Measurements from ENCODE around the gene QPCT.
"Not testable (repeated sequence)": the region's sequence is repeated elsewhere in the genome, so short reads cannot be mapped to it uniquely, and the experiment has no call there.

Gene QPCT

GRCh38 chr2:37358466-37358865 lies 14.0 kb downstream of the QPCT start:
- DNase-seq (ENCODE audit: low read depth): no peak

DNA sequence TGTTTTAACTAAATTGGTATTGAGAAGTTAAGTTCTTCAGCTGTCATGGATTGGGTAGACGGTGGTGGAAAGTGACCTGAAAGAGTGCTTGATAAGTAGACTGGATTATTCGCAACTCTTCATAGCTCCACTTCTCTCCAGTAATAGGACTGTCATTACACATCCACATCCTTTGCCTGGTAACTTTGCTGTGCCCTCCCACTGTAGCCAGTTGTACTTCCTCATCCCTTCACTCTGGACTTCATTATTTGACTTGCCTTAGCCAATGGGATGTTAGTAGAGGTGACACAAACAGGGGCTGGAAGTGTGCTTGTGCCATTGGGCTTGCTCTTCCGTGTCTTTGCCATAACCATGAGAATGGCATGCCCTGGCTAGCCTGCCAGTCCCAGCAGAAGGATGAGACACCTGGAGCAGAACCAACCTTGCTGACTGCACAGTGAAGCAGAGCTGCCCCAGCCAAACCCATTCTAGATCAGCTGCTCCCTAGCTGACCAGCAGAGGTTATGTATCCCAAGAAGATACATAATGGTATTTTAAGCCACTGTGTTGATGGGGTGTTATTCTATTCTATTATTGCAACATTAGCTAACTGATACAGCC lies 16.9 kb downstream of the QPCT start:
- DNase-seq (ENCODE audit: low read depth): no peak

- DNase-seq (ENCODE audit: low read depth): no peak
These were observed 17.7 kb downstream of the QPCT start for GRCh38 chr2:37361994-37362698.

GRCh38 chr2:37364351-37364750 lies 19.9 kb downstream of the QPCT start:
- no peak for DNase-seq (ENCODE audit: low read depth)

- no peak for DNase-seq (ENCODE audit: low read depth)
These were observed 21.2 kb downstream of the QPCT start for GRCh38 chr2:37365669-37366068.

GRCh38 chr2:37366773-37367172 lies 22.3 kb downstream of the QPCT start:
- DNase-seq (ENCODE audit: low read depth): no peak

DNA sequence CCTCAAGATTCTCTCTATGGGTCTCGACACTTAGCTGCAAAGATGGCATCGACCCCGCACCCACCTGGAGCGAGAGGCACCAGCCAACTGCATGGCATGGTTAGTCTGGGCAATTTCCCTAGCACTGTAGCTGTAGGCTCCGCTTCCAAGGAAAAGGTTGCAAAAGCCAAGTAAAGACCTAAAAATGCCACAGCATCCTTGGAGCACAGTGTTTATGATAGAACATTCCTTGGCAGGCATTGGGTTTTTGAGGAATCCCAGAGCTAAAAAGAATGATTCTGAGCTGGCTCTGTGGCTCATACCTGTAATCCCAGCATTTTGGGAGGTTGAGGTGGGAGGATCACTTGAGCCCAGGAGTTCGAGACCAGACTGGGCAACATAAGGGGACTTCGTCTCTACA lies 22.9 kb downstream of the QPCT start:
- DNase-seq (ENCODE audit: low read depth): no peak

GRCh38 chr2:37367984-37368383 lies 23.6 kb downstream of the QPCT start:
- no peak for DNase-seq (ENCODE audit: low read depth)

GRCh38 chr2:37370666-37371065 lies 26.2 kb downstream of the QPCT start:
- no peak for DNase-seq (ENCODE audit: low read depth)

GRCh38 chr2:37372000-37372399 lies 27.6 kb downstream of the QPCT start:
- DNase-seq (ENCODE audit: low read depth): no peak

- no peak for DNase-seq (ENCODE audit: low read depth)
These were observed 31.4 kb downstream of the QPCT start for GRCh38 chr2:37375741-37376288.

DNA sequence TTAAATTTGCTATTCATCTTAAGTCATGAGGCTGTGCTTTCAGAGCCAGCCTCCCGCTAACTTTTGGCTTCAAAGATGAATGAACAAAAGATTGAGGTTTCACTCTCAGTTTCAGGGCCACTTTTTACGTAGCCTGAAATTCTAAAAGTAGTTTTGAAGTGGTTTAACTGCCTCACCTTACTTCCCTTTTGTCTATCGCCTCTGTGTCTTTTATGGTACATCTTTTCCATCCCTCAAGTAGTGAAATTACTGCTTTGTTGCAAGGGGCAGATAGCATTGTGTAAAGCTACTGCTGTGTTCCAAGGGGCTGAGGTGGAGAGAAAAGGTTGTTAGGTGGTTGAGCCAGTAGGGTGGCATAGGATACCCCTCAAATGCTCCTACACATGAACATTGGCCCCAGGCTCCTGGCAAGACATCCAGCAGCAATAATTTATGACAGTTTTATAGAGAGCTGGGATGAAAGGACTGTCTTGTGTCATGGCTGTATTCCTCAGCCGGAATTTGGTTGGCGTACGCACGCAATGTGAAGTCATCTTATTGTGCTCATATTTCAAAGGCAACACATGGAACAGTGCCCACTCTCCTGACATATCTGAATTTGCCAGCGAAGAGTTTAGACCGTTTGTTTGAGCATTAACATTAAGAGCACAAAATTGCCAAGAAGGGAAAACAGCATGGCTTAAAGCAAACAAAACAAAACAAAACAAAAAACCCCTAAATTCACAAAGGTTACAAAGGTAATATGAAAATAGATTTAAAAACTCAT lies 32.2 kb downstream of the QPCT start:
- DNase-seq (ENCODE audit: low read depth): no peak

- no peak for DNase-seq (ENCODE audit: low read depth)
These were observed 32.7 kb downstream of the QPCT start for GRCh38 chr2:37377187-37377532.

DNA sequence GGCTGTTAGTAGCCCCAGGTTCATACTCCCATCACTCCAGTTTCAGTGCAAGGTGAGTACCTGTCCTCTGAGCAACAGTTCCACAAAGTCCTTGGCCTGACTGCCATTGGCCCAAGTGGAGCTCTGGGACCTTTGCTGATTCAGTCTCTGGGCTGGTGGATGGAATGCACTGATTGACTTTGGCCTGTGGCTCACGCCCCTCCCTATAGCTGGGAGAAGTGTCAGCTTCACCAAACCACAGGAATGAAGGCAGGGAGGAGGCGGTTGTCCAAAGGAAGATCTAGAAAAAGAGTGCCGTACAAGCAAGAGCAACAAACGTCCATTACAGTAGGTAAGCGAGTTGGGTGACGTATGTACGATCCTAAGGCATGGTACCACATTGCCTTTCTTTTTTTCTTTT lies 34.0 kb downstream of the QPCT start:
- no peak for DNase-seq (ENCODE audit: low read depth)

DNA sequence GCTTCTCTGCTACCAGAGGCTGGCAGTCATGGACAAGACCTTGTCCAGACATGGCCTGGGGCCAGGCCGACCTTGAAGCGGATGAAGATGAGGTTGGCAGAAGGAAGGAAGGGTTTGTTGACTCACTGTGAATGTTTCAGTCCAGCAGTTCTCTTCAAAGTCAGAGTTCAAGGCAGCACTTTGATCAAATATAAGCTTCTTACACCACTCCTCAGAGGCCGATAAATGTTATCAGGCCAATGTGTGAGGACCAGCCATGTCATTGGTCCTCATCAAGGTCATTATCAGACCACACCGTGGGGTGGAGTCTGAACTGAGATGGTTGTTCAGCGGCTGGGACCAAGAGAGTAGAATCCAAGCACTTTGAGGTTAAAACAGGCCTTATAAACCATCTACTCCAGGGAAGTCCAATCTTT lies 35.5 kb downstream of the QPCT start:
- no peak for DNase-seq (ENCODE audit: low read depth)

GRCh38 chr2:37380787-37381186 lies 36.4 kb downstream of the QPCT start:
- DNase-seq (ENCODE audit: low read depth): not testable (repeated sequence)

DNA sequence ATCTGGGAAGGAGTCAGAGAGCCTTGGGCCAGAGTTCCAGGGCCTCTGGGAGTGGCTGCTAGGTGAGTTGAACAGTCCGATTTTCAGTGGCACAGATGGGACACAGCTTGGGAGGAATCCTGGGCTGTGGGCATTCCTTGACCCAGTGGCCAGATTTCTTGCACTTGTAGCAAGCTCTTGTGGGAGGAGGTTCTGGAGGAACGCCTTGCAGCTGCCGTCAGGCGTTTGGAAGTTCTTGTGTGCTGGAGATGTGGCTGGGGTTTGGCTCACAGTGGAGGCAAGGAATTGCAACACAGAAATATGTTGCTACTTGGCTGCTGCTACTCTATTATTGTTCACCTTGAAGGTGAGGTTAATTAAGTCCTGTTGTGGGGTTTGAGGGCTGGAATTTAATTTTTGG lies 39.8 kb downstream of the QPCT start:
- DNase-seq (ENCODE audit: low read depth): not testable (repeated sequence)

- DNase-seq (ENCODE audit: low read depth): no peak
These were observed 42.9 kb downstream of the QPCT start for GRCh38 chr2:37387148-37387835.

- DNase-seq (ENCODE audit: low read depth): no peak
These were observed 43.6 kb downstream of the QPCT start for GRCh38 chr2:37388074-37388473.

- no peak for DNase-seq (ENCODE audit: low read depth)
These were observed 45.0 kb downstream of the QPCT start for GRCh38 chr2:37389395-37389794.

- DNase-seq (ENCODE audit: low read depth): peak; percentile 52
These were observed 45.7 kb downstream of the QPCT start for GRCh38 chr2:37389989-37390765.

DNA sequence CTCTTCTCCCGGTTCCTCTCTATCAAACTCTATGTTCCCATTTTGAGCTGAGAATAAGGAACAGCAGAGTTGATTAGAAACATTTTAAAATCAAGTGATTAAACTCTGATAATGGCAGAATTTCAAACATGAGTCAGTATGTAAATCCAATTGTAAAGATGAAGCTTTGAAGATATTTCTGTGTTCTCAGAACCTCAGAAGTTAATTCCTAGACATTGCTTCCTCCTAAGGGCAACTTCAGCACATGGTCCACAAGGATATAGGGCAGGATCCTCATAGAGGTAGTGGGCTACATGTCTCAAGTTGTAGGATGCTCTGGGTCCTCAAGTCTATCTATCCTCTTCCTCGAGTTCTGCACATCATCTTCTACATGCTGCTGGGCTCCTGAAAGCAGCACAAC lies 46.3 kb downstream of the QPCT start:
- no peak for DNase-seq (ENCODE audit: low read depth)

Data from T-helper 22 cell (primary cell).